HTR-8/SVneo (cell line): ENCODE data around the gene C10orf120.

Experiments used
- DNase-seq: peaks from one replicate; pipeline ENCODE4 v3.0.0; 2011; ENCODE audit warnings: low spot score, mixed read lengths; ENCODE audit not compliant: insufficient read length
- FAIRE-seq: peaks from 2 replicates; lab custom pipeline; 2011; peaks lifted over from hg19 to GRCh38; lab: Jason Lieb, UNC

C10orf120 gene

DNA sequence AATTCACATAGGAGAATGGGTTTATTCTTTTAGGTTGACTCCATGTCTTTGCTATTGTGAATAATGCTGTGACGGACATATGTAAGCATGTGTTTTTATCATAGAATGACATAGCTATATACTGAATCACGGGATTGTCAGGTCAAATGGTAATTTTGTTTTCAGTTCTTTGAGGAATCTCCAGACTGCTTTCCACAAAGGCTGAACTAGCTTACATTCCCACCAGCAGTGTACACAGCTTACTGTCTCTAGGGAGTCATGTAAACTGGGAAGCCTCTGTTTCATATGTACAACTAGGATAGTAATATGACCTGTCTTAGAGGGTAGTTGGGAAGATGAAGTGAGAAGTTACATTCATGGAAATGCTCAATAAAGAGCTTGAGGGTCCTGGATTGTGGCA, 6.8 kb upstream of the C10orf120 start:
- FAIRE-seq (no peak), DNase-seq (no peak)

- FAIRE-seq (no peak), DNase-seq (peak; percentile 51)
Measured at GRCh38 chr10:122703483-122704448, 4.1 kb upstream of the C10orf120 start.

DNA sequence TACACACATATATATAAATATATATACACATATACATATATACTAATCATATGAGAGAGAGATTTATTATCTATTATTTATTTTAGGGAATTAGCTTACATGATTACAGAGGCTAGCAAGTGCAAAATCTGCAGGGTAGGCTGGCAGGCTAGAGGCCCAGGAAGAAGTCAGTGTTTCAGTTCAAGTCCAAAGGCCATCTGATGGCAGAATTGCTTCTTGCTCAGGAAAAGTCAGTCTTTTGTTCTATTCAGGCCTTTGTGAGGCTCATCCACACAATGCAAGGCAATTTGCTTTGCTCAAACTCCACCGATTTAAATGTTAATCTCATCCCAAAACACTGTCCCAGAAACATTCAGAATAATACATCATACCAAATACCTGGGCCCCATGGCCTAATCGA, 2.6 kb upstream of the C10orf120 start:
- DNase-seq (no peak), FAIRE-seq (no peak)

GRCh38 chr10:122701652-122702051, 2.0 kb upstream of the C10orf120 start:
- DNase-seq (no peak), FAIRE-seq (no peak)

GRCh38 chr10:122696687-122697086, 3.0 kb downstream of the C10orf120 start:
- no peak for DNase-seq
- no peak for FAIRE-seq

- FAIRE-seq (no peak), DNase-seq (no peak)
Measured at GRCh38 chr10:122692744-122693143, 6.9 kb downstream of the C10orf120 start.

GRCh38 chr10:122689146-122689820, 10.4 kb downstream of the C10orf120 start:
- FAIRE-seq: no peak
- no peak for DNase-seq

- FAIRE-seq (no peak), DNase-seq (peak; percentile 3)
Measured at GRCh38 chr10:122688293-122688989, 11.2 kb downstream of the C10orf120 start.

DNA sequence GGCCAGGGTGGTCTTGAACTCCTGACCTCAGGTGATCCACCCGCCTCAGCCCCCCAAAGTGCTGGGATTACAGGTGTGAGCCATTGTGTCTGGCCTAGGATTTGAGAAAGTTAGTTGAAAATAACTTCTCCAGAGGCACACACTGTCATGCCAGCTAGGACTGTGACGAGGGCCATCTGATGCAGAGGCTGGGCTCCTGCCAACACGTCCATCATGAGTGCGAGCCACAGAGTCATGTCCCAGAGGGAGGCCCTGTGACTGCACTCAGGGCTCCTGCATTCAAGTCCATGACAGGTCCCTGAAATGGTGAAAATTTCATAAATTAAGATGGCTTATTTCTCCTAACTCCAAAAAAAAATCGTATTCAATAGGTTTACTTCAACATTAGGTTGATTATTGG, 17.1 kb downstream of the C10orf120 start:
- DNase-seq (no peak), FAIRE-seq (no peak)

DNA sequence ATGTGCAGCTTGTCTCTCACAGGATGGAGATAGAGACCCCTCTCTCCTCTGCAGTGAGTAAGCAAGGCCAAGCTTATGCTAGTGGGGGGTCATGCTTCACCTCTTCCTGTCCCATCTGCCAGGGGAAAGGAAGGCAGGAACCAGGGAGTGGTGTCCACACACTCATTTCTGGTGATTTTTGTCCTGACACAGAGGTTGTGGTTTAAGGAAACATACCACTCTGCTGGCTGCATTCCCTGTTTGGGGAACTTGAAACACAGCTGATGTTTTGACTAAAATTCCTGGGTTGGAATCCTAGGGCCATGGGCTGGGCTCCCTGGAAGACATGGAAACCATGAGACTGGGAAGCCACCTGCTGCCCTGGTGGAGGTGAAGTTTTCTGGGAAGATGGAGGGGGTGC, 21.4 kb downstream of the C10orf120 start:
- no peak for DNase-seq
- no peak for FAIRE-seq

GRCh38 chr10:122675278-122675677, 24.4 kb downstream of the C10orf120 start:
- no peak for FAIRE-seq
- DNase-seq: no peak

- DNase-seq: no peak
- FAIRE-seq: no peak
Measured at GRCh38 chr10:122674781-122675180, 24.9 kb downstream of the C10orf120 start.

- DNase-seq (no peak), FAIRE-seq (no peak)
Measured at GRCh38 chr10:122673731-122674130, 25.9 kb downstream of the C10orf120 start.

- FAIRE-seq: no peak
- no peak for DNase-seq
Measured at GRCh38 chr10:122673269-122673668, 26.4 kb downstream of the C10orf120 start.

- DNase-seq (no peak), FAIRE-seq (no peak)
Measured at GRCh38 chr10:122672655-122673054, 27.0 kb downstream of the C10orf120 start.

GRCh38 chr10:122671355-122671754, 28.3 kb downstream of the C10orf120 start:
- DNase-seq: no peak
- FAIRE-seq: no peak

DNA sequence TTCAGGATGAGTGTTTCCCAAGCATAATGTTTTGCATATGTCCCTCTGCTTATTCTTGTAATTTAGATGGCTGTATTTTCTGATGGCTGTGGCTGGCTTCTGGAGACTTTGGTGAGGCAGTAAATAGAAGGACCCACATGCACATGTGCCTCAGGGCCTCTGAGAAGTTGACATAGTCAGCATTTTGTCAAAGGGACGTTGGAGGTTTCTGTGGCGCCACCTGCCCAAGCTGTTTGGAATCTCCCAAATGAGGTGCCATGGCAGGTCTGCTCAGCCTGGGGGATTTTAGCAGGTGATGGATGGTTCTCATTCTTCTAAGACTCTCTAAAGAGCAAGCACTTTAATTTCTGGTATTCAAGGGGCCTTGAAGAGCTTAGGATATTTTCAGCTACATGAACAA, 29.8 kb downstream of the C10orf120 start:
- DNase-seq (no peak), FAIRE-seq (no peak)

GRCh38 chr10:122669045-122669444, 30.6 kb downstream of the C10orf120 start:
- no peak for DNase-seq
- no peak for FAIRE-seq

GRCh38 chr10:122665946-122666345, 33.7 kb downstream of the C10orf120 start:
- DNase-seq: no peak

DNA sequence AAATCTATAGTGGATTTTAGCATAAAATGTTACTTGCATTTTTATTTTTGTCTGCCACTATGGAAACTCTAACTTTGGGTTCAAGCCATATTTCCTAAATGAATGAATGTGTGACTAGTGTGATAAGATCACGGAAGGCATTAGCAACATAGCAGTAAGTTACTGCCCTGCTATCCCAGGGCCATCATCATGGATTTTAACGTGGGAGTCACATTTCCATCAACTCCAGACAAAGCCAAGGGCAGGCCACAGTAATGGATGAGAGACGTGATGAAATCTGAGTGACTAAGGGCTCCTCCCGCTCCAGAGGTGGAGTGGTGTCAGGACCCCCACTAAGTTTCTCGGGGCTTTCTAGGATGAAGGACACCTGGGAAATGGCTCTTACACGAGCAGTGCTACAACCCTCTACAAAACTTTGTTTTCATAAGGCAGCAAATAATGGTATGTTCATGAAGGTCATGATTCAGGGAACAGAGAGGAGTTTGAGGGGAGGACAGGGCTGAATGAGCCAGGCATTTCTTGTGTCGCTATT, 34.3 kb downstream of the C10orf120 start:
- no peak for DNase-seq
- no peak for FAIRE-seq

More at GRCh38 chr10:122665946-122666345, 33.7 kb downstream of the C10orf120 start:
- no peak for FAIRE-seq
